HG03066 (cell line): ENCODE results near the gene POC1B.

ENCODE experiments used
- ATAC-seq: cut with Tn5 transposase; IDR thresholded peaks from one replicate; pipeline ENCODE4 v1.9.1; 2021; ENCODE audit warnings: low read depth; ENCODE audit not compliant: unreplicated experiment

The POC1B gene

DNA sequence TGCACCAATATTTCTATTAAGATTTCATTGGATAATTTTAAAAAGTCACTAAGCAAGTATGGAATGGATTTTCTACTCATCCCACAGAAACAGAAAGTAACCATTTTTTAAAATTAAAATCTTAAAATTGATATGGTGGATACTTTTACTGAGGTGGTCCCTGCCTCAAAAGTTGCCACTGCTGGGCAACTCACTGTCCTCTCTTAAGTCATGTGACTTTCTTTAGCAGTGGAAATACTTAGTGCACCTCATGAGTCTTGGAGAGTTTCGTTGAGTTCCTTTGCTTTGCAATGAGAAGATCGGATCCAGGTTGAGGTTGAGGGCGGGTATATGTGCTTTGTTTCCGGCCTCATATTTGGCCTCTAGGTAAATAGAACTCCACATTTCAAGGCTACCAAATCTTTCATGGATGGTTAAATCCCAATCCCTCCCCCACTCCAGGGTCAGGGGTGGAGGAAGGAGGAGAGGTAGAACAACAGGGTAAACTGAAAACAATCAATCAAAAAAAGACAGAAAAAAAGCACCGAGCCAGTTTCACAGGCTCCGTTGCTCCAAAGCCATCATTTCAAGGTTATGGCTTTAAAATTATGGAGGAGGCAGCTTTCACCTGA, 134.0 kb downstream of the POC1B start:
- ATAC-seq = no peak

GRCh38 chr12:89390802-89391673, 134.8 kb downstream of the POC1B start:
- no peak for ATAC-seq

DNA sequence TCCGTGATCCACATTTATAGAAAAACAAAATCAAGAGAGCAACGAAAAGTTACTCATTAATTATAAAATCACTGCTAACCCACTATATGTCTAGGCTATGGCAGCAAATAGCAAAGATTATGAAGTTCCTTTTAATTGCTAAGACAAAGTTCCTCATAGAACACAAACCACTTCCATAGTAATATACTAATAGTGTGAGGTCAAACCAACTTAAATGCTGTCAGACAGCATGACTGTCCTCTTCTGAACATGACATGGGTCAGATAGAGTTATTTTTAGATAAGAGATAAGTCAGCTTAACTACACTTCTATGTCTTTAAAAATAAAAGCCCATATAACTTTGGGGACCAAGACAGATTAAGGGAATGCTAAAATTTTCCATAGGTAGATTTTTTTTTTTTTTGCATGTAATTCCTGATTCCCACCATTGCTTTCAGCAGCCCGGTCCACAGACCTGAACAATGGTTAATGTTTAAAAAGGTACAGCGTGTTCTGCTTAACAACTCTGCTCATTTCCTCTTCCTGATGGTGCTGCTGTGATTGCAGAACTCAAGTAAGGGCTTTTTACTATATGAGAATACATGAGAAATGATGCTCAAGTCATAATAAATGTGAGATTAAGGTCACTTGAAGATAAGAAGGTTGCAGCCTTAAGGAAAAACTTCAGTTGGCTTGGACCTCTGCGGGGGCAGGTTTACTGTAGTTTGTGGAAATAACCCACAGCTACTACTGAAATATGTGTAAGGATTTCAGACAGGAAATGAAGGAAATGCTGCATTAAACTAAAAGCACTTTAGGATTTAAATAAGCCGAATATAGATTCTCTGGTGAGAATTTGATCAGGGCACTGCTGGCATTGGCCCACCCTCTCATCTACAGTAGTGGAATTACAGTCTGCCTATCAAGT, 135.8 kb downstream of the POC1B start:
- no peak for ATAC-seq

DNA sequence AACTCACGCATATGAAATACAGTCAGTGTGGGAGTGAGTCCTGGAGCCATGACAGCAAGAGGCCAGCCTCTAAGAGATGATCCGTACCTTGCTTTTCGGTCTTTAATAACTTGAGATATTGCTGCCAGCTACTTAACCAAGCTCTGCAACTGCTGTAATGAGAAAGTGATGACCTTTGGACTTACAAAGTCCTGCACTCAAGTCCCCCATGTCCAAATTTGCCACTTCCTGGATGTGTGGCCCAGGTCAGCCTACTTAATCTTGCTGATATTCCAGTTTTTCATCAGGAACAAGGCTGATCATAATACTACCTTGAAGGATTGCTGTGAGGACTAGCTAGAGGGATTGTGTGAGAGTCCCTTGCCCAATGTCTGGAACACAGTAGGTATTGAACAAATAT, 139.7 kb downstream of the POC1B start:
- ATAC-seq = no peak

GRCh38 chr12:89384807-89385206, 141.0 kb downstream of the POC1B start:
- no peak for ATAC-seq

DNA sequence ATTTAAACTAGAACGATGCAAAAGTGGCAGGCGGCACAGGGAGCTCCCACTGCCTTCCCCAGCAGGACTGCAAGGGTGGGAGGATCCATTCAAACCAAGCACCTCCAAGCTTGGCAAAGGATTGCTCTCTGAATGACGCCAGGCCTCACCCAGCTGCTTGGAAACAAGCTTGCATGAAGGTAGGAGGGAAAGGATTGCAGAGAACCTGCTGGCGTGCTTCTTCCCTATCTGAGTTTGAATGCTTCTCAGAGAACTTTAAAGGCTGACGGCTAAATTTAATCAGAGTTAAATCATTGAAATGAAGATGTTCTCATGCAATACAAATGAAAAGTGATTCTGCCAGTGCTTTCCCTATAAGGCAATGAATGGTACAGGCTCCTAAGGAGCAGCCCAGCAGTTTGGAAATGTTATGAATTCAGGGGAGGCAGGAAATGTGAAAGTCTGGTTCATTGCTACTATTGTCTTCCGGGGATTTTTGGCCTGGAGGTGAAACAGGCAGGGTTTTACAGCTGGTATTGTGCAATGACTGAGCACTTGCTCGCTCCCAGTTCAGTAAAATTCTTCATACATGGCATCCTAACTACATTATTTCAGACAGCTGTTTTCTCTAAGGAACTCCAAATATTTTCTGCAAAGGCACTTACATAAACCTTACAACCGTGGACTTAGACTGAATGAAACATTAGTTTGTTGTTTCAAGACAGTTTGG, 141.6 kb downstream of the POC1B start:
- no peak for ATAC-seq

DNA sequence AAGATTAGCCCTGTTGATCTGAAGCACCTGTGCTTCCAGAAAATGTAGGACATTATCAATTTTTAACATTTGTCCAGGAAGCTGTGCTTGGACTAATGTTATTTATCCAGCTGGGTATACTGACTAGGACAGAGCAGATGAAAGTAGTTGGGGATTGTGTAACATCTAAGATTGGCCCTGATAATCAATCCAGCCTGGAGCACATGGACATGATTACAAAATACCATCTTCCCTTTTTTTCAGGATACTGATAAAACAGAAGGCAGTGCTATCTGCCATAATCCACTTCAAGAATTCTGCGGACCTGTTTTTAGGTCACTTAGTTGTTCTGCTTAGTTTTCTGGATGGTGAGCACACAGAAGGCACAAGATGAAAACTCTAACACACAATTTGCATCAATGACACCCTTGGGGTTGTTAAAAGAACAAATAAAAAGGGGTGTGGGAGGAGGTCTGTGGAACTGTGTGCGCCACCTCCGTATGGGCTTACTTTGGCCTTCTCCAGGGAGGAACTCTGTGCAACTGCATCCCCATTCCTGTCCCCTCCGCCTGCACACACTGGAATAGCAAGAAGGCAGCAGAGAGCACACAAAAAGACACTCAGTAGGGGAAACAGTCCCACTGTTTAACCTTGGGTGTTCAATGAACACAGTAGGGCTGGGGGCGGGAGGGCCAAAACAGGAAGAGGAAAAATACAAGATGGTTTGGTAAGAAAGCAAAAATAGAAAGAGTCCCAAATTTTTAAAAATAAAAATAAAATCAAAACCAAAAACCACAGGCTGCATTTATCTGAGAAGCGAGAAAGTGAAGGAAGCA, 142.4 kb downstream of the POC1B start:
- no peak for ATAC-seq

GRCh38 chr12:89382328-89382727, 143.5 kb downstream of the POC1B start:
- ATAC-seq = no peak

DNA sequence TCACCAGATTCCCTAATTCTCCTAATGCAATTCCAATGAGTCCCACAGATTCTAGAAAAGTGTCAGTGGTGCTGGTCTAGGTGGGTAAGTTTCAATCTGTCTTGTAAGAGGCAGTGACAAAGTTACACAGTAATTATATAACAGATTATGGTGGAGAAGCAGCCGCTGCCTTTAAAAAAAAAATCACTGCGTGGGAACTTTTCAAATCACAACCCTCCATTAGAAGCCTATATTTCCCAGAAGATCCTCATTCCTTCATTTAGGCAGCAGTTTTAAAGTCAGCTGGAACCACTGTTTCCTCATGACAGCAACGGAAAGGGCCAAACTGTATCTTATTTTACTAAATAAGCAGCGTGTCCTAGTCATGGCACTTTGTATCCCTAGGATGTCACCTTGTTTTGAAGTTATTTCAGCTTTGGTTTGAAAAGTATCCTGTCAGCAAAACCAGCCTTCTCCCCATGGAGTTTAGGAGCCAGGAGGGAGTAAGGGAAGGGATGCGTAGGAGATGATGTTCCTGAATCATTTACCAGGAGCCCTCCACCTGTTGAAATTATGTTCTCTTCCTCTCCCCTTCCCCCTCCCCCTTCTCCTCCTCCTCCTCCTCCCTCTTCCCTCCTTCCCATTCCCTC, 145.9 kb downstream of the POC1B start:
- ATAC-seq = no peak

DNA sequence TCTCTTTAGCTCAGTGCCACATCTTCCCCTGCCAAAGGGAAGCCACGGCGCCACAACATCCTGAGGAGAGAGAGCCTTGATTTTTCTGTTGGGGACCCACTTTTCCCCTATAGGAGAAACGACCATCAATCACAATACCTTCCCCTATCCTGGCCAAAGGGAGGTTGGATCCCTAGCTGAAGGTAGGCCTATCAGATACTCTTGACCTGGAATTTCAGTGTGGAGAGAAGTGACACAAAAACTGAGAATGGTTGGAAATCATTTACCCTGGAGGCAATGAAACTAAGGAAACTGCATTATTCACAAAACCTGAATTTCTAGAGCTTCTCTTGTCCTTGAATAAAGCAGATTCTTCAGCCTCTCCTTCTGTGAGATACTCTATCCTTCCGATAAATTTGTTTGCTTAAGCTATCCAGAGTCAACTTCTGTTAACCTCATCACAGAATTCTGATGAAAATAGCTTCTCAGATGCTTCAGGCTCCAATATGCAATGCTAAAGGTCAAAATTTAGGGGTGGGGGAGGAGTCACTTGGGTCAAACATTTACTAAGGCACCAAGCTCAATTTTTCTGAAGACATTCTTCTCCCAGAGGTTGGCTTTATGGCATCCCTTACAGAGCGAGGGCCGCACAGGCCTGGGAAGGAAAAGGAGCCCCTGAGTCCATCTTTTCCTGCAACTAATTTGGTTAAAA, 146.6 kb downstream of the POC1B start:
- no peak for ATAC-seq

DNA sequence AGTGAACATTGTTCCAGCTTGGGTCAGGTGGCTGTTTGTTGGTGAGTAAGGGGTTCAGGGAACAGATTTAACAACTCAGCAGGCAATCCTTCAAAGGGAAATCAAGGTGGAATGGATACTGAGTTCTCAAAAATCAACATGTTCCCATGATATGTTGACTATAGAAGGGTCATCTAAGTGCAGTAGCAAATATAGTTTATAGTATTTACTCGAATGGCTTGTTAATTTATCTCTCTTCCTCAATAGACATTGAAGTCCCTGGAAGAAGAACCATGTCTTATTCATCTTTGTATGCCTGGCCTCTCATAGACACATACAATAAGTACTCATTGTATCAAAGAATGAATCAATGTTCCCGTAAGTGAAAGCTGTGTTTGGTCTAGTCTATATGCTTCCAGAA, 149.0 kb downstream of the POC1B start:
- ATAC-seq = no peak

DNA sequence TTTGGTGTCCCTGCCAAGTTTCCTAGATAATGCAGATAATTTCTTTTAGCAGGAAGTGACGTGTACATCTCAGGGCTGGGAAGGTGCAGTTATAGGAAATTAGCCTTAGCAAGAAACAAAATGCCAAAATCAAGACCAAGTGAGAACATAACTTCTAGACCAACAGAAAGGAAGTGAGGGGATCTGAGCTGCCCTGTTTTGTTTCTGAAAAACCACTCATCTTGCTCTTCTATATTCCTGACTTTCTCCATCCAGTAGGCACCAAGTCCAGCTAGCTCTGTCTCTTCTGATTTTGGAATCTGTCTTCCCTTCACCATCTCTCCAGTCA, 149.7 kb downstream of the POC1B start:
- no peak for ATAC-seq

DNA sequence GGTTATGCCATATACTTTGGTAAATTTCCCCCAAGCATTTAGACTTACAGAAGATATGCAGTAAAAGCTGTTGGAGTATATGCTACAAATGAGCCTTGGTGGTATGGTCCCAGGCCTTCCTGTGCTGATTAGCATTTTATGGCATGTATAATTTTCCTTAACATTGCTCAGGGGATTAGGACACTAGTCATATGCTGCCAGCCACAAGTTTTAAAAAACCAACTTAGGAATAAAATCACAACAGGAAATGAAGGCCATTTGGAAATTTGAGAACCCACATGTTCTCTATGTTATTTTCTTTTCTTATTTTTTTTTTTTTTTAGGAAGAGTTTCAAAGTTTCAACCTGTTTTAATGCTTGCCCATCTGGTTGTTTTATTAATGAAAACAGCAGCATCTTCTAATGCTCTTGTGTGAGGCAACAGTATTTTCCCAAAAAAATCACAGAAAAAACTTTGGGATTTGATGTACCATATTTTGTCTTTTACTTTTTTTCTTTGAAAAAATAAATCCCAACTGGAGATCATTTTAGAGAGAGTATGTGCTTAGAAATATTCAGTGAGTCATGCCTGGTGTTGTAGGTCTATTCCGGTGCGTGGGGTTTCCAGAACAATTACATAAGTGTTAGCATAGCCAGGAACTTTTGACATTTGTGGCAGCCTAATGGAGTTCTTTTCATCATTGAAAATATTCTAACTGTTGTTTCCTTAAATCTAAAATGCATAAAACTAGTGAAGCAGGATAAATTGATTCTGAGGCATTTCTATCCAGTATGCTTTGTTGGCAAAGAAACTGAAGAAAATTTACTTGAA, 151.9 kb downstream of the POC1B start:
- ATAC-seq = no peak

GRCh38 chr12:89372584-89373370, 153.1 kb downstream of the POC1B start:
- ATAC-seq = no peak

DNA sequence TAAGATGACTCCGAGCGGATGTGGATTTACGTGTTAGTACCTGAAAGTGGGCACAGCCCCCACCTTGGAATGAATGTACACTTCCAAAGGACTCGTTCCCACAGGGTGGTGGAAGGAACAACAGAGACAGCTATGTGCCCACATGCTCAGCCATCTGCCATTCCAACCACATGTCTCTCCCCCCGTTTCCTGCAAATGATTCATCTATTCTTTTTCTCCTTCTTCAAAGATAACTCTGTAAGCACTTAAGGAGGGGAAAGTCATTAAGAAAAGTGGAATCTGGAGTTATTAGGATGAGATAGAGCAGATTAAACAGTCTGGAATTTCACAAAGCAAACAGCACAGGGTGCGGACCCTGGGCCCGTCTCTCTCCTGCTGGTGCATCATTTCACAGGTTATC, 155.0 kb downstream of the POC1B start:
- ATAC-seq = no peak

- no peak for ATAC-seq
Observed at GRCh38 chr12:89370421-89370831, 155.4 kb downstream of the POC1B start.
